Lower leg skin (tissue), 3 donors: Measurements from ENCODE around the gene AMBRA1.

Experiments used
- CTCF ChIP-seq, 3 donors: fragments of 450-650 bp; IDR thresholded peaks; one replicate each; pipeline ENCODE4 v1.5.1; 2016; ENCODE audit warnings: antibody characterized with exemption in 3 of 3, mild to moderate bottlenecking in 3 of 3, moderate library complexity in 2 of 3
- POLR2A ChIP-seq, 2 donors: fragments of 450-650 bp; IDR thresholded peaks; one replicate each; pipeline ENCODE4 v1.6.1; 2016 to 2017; ENCODE audit warnings: antibody characterized with exemption in 2 of 2, mild to moderate bottlenecking in 1 of 2, moderate library complexity in 1 of 2

GRCh38 chr11:46444305-46444704 is 149.5 kb downstream of the AMBRA1 start:
- TF ChIP-seq CTCF (IDR thresholded peaks at IDR 0.05) (no peak), POLR2A (IDR thresholded peaks at IDR 0.05) (no peak)
